K562 treated with DMSO at 1 percent for 12 hours (cell line): ENCODE results near the gene EVPL. TPM values are rescaled to one million over a fixed set of nuclear protein-coding genes. Genes with fewer than 3 reads are reported as not detected.

Experiments
- total RNA-seq: library from RNA; unstranded; fragments of 300-600 nt; gene quantifications from 2 replicates; pipeline ENCODE4 v1.2.3, GENCODE V29; 2022; ENCODE audit not compliant: insufficient read depth

EVPL gene
- 0.09 TPM in 1 of 2 replicates, not detected in the other for total RNA-seq

GRCh38 chr17:76027159-76027839 is at the start of gene EVPL:
EVPL (minus strand) TSS chr17:76027306; CDS start chr17:76027198, 108 bp downstream.

GRCh38 chr17:76074390-76075363 is 47.6 kb upstream of the EVPL start, which contains the start of gene GALR2:
GALR2 (plus strand) TSS chr17:76074781; CDS start chr17:76074884, 103 bp downstream.

GRCh38 chr17:76072148-76072858 is 45.2 kb upstream of the EVPL start, which contains the start of gene SRP68:
SRP68 (minus strand) TSS chr17:76072517; CDS start chr17:76072491, 26 bp downstream.

GRCh38 chr17:76000755-76001521 is 26.2 kb downstream of the EVPL start, which contains the start of gene CDK3:
CDK3 (plus strand) TSS chr17:76000855; CDS start chr17:76001426, 571 bp downstream.

GRCh38 chr17:75978938-75979704 is 48.0 kb downstream of the EVPL start, which contains the start of the genes ACOX1 and TEN1:
ACOX1 (minus strand) TSS chr17:75979166; CDS start chr17:75979073, 93 bp downstream.
TEN1 (plus strand) TSS chr17:75979240; CDS start chr17:75986193, 6,953 bp downstream.

Other genes starting within 250 kb of the EVPL start
- 18.5 and 42.1 TPM in 2 replicates for gene UNK, start 242.5 kb downstream of the EVPL start, total RNA-seq
- gene UNC13D, start 182.9 kb downstream of the EVPL start, total RNA-seq = 63.4 and 90.9 TPM in 2 replicates
- 134 and 171 TPM in 2 replicates for gene WBP2, start 172.0 kb downstream of the EVPL start, total RNA-seq
- 3.2 and 3.4 TPM in 2 replicates for gene TRIM47, start 148.7 kb downstream of the EVPL start, total RNA-seq
- 17.7 and 29.8 TPM in 2 replicates for gene TRIM65, start 130.4 kb downstream of the EVPL start, total RNA-seq
- gene MRPL38, start 122.4 kb downstream of the EVPL start, total RNA-seq = 90.0 and 95.5 TPM in 2 replicates
- gene FBF1, start 86.3 kb downstream of the EVPL start, total RNA-seq = 3.3 and 6.5 TPM in 2 replicates
- 5.8 and 17.7 TPM in 2 replicates for gene ACOX1, start 48.1 kb downstream of the EVPL start, total RNA-seq
- 22.4 and 25.5 TPM in 2 replicates for gene TEN1, start 48.1 kb downstream of the EVPL start, total RNA-seq
- gene CDK3, start 26.5 kb downstream of the EVPL start, total RNA-seq = 5.8 and 8.0 TPM in 2 replicates
- 72.8 and 93.8 TPM in 2 replicates for gene SRP68, start 45.2 kb upstream of the EVPL start, total RNA-seq
- not detected in 2 replicates for gene GALR2, start 47.5 kb upstream of the EVPL start, total RNA-seq
- 2.2 and 10.7 TPM in 2 replicates for gene ZACN, start 51.9 kb upstream of the EVPL start, total RNA-seq
- 17.1 and 42.5 TPM in 2 replicates for gene EXOC7, start 76.5 kb upstream of the EVPL start, total RNA-seq
- gene FOXJ1, start 113.9 kb upstream of the EVPL start, total RNA-seq = 0.31 TPM in 1 of 2 replicates, not detected in the other
- gene RNF157, start 213.2 kb upstream of the EVPL start, total RNA-seq = 13.5 and 50.9 TPM in 2 replicates
- 167 and 186 TPM in 2 replicates for gene UBALD2, start 238.0 kb upstream of the EVPL start, total RNA-seq